ENCODE data around the gene HSDL2.
"Not testable (repeated sequence)": the region's sequence is repeated elsewhere in the genome, so short reads cannot be mapped to it uniquely, and the experiment has no call there.

Gene HSDL2

DNA sequence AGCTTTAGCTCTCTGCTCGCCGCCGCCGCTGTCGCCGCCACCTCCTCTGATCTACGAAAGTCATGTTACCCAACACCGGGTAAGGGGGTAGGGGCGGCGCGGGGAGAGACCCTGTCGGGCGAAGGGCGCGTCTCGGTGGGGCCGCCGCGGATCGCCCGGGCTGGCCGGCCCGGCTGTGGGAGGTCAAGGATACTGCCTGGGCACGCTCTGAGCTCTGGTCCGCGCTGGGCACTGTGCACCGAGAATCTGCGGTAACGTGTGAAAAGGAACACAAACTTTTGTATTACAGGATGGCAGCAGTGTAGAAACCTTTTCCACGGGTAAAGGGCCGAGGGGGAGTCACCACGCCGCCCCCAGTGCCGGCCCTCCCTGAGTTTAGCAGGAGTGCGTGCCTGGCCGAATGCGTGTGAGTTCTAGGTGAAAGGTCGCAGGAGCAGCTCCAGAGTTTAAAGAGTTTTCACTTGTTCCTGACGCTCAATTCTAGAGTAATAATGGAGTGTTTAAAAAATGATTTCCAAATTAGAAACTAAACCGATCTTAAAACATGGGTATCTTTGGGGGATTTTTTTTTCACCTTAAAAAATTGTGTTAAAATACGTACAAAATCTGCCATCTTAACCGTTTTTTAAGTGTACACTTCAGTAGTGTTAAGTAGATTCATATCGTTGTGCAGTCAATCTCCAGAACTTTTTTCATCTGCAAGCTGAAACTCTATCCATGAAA is at the start of gene HSDL2:
Gene HSDL2 (plus strand): TSS at position 7 of the 723 bp plus-strand sequence. CDS start 56 bp downstream, at position 63.
- peak; percentile 36 for DNase-seq

DNA sequence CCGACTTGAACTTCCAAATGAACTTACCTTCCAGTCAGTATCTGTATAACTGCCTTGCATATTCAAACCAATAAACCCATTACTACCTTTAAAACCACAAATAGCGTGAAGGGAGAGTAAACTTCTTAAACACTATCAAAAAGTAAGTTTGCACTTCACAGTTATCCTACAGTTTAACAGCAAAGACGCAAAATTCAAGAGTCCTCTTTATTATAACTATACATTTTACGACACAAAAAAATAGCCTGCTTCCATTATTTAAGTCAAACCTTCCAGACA is 48.3 kb upstream of the HSDL2 start:
- DNase-seq, result peak; percentile 40

DNA sequence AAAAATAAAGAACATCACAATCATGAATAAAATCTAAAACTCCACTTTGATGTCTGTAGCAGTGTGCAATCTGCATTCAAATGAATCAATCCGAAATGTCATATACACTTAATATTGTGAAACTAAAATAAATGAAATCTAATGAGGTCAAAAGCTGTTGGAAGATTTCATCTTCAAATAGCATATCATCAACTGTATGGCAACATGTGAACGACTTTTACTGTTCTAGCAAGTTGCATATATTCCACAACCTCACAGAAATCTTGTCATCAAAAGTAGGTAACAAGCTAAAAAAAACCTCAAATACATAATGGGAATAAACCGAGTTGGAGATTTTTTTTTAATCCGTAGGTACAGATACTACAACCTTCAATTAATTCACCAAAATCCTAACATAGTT is 47.7 kb upstream of the HSDL2 start:
- DNase-seq, result no peak

DNA sequence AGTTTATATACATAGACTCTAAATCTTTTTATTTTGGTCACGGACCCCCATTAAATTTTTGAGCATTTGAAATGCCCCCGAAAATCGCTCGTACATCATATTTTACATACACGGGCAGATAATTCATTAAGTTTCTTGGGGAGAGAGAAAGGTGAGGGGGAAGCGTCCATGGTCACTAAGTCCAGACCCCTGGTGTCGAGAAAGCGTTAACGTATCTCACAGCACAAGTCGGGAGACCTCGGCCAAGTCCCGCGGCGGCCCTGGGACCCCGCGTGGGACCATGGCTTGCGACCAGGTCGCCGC is 47.3 kb upstream of the HSDL2 start:
- DNase-seq, result peak; percentile 85

DNA sequence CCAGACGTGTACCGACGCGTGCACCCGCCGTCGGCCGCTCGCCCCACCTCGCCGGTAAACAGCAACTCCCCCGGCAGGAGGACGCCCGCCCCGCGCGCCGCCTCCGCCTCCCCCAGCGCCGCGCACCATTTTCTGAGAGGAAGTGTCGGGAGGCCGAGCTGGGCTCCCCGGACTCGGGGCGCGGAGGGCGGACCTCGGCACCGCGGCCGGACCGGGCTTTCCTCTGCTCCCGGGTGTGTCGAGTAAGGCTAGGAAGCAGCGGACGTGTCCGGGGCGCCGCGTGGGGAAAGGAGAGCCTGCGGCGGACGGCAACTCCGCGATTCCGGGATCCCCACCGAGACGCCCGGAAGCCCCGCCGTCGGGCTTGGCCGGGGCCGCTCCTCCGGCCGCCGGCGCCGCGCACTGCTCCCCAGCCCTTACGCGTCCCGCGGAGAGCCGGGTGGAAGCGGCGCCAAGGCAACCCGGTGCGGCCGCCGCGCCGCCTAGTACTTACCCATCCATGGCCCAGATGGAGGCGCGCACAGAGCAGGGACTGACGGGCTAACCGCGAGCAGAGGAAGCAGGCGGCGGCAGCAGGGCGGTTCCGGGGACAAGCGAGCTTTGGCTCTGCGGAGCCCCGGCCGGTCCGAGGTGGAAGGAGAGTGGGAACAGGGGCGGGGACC is 46.8 kb upstream of the HSDL2 start, which contains the start of gene PTBP3:
Gene PTBP3 (minus strand): TSS at position 643 of the 662 bp plus-strand sequence. CDS start 35,754 bp downstream, outside the sequence.
- DNase-seq, result peak; percentile 85

DNA sequence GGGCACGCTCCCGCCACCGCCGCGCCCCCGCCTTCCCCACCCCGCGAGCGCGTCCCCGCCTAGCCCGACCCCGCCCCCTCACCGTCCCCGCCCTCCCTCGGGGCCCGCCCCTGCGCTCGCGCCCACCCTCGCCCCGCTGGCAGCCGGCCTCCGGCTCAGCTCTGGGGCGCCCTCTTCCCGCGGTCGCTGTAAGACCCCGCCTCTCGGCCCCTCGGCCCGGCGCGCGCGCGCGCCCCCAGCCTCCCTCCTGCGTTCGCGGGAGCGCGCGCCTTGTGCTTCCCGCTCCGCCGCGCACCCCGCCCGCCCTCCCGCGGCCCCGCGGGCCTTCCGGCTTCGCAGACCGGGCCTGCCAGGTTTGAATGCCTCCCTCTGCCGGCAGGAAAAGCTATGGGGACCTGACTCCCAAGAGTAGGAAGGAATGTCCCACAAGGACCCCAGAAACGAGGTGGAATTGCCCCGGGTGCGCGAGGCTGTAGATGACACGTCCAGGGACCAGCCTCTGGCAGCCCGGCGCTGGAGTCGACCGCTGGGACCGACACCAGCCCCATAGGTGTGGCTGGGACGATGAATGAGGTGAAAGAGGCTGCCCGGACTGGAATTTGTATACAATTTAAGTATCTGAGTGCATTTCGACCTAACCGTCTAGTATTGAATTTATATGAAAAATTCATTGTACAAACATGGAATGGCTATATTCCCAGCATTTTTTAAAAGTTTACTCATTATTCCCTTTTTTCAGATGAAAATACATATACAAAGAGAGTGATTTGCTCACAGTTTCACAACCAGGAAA is 46.1 kb upstream of the HSDL2 start:
- peak; percentile 93 for DNase-seq

DNA sequence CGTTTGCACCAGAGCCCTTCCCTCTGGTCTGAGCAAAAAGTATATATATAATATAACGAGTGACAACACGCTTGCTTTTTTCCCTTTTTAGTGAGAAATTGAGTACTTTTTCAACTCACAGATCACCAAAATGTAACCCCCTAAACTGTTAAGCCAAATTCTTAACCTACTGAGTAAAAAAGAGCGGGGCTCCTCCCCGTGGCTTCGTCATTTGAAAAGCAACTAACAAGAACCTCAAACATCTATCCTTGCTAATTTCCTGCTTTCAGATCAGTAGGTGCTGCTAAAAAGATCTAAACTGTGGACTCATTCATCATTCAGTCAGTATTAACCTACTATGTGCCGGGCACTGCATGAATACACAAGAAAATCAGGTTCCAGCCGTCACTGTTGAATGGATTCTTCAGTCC is 45.5 kb upstream of the HSDL2 start:
- DNase-seq, result peak; percentile 54

DNA sequence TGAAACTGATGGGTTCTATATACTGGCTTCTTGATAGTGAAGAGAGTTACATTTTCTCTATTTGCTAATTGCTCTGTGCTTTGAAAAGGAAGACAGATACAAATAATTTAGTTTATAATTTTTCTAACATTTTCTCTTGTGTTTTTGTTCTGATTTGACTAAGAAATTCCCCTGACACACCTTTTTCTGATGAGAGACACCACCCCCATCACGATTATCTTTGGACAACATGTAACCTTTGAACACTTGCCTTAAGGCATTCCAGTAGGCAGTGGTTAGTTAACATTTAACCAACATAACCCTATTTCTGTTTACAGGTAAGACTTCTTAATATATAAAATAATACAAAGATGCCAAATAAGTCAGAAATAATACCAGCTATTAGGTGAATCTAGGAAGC is 42.4 kb upstream of the HSDL2 start:
- no peak for DNase-seq

DNA sequence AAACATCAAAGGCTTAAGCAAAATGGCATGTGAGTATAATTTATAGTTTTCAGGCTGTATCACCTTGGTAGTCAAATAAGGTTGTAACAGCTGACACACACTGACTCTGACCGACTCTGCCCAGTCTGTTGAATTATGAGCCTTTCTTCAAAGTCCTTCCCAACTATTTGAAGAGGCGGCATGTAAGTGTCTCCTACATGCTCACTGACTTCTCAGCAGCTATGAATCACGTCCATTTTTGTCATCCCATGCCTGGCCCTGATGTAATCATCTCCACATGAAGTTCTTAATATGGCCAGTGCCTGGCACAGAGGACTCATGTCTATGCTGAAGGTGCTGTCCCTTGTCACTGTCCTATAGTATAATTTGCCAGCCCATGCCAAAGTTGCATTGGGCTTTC is 41.3 kb upstream of the HSDL2 start:
- no peak for DNase-seq

DNA sequence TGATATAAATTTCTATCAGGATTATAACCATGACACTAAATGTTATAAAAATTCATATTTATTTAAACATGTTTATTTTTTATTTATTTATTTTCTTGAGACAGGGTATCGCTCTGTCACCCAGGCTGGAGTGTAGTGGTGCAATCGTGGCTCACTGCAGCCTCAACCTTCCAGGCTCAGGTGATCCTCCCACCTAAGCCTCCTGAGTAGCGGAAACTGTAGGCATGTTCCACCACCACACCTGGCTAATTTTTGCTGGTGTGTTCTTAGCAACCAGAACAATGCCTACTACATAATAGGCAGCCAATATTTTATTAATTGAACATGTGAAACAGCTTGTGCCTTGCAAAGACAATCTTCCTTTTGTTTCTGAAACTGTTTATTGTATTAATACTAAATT is 40.0 kb upstream of the HSDL2 start:
- DNase-seq, result no peak

DNA sequence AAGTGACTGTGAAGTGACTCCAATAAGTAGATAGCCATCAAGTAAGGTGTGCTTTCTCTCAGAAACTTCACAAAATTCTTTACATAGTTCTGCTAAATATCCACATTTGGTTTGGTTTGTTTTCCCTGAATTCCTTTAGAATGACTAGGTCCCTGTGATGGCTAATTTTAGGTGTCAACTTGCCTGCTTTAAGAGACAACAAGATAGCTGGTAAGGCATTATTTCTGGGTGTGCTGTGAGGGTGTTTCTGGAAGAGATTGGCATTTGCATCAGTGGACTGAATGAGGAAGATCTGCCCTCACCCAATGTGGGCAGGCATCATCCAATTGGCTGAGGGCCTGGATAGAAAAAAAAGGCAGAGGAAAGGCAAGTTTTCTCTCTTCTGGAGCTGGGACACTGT is 38.2 kb upstream of the HSDL2 start:
- no peak for DNase-seq

DNA sequence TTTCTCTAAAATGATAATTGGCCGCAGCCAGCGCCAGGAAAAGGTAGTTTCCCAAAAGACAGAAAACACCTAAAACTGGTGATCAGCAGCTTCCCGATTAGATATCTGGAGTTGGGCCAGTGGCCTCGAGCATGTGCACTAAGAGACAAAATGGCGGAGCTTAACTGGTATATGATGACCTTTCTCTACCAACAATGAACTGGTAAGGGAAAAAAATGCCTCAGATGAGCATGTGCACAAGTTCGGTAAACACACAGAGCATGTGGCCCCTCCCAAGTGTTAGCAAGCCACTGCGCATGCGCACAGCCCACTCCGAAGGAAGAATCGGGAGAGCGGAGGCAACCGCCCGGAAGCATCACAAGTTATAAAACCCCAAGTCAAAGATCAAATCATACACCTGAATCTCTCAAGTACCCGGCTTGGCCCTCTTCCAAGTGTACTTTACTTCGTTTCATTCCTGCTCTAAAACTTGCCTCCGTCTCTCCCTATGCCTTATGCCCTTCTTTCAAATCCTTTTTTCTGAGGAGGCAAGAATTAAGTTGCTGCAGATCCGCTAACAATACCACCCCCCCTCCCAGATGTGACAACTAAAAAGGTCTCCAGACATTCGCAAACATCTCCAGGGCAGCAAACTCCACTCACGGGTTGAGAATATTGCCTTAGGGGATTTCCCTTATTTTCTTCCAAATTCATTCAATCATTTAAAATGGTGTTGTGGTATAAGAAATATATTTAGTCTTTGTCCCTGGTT is 31.5 kb upstream of the HSDL2 start:
- DNase-seq, result no peak

DNA sequence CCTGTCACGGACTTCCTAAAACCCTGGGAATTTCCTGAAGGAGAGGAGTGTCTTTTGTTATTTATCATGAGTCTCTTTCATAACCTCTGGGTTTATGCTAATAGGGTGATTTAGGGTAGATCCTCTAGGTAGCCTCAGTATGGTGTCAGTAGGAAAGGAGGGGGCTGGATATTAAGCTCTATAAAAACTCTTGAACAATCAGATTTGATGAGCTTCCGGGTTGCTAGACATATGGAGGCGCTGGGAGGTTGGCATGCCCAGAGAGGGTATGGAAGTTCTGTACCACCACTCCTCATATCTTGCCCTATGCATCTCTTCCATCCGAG is 30.9 kb upstream of the HSDL2 start:
- no peak for DNase-seq

DNA sequence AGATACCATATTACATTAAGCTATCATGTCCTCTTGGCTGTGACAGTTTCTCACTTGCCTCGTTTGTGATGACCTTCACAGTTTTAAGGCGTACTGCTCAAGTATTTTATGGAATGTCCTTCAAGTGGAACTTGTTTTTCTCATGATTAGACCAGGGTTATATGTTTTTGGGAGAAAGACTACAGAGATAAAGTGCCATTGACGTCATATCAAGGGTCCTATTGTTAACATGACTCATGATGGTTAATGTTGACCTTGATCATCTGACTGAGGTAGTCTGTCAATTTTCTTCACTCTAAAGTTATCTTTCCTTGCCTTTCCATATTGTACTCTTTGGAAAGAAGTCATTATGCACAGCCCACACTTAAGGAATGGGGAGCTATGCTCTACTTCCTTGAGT is 28.7 kb upstream of the HSDL2 start:
- DNase-seq, result no peak

DNA sequence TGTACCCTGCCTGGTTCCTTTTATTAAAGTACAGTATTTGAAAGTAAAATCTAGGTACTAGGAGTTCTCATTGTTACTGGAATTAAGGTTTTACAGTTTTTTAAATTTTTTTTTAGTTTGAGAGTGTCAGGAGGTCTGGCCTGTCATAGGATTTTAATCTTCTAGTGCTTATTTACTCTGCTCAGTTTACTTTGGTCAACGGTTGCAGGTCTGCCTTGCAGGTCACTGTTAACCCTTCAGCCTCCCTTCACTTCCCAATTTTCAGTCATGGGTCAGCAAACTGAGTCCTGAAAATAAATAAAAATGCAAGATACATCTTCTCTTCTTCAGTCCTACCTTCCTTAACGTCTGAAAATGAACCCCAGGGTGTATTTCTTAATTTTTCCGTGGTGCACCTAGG is 27.7 kb upstream of the HSDL2 start:
- DNase-seq, result no peak

DNA sequence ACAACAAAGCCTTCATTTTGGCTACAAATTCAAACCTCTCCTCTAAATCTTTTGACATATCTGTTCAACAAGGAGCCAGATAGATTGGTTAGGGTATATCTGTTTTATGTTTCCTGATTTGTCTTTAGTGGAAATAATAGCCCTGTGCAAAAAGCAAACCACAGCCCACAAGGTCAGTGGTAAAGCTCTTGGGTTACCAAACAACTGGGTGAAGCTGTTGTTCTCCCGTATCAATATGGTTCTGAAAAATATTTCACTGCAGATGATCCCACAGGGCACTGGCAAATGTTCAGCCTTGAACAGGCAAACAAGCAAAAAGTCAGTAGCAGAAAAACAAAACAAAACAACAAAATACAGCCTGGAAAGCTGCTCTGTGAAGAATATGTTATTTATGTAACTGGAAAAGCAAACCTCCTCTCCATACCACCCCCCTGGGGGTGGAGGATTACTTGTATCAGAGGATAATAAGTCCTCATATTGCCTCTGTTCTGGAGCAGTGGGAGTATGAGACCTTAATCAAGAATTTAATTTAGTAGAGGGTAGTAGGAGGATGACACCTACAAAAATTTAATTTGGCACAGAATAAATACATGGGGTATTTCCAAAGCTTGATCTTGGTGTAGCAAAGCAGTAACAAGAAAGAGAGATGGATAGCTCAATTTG is 25.7 kb upstream of the HSDL2 start:
- no peak for DNase-seq

DNA sequence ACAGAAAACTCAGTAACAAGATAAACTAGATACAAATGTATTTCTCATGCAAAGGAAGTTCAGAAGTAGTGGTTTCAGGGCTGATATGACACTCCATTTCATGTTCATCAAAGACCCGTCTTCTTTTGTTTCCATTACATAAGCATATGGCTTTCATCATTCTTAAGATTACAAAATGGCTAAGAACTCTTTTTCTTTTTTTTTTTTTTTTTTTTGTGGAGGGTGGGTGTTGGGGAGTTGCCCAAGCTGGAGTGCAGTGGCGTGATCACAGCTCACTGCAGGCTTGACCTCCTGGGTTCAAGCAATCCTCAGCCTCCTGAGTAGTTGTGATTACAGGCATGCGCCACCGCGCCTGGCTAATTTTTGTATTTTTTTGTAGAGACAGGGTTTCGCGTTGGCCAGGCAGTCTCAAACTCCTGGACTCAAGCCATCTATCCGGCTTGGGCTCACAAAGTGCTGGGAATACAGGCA is 24.4 kb upstream of the HSDL2 start:
- no peak for DNase-seq

DNA sequence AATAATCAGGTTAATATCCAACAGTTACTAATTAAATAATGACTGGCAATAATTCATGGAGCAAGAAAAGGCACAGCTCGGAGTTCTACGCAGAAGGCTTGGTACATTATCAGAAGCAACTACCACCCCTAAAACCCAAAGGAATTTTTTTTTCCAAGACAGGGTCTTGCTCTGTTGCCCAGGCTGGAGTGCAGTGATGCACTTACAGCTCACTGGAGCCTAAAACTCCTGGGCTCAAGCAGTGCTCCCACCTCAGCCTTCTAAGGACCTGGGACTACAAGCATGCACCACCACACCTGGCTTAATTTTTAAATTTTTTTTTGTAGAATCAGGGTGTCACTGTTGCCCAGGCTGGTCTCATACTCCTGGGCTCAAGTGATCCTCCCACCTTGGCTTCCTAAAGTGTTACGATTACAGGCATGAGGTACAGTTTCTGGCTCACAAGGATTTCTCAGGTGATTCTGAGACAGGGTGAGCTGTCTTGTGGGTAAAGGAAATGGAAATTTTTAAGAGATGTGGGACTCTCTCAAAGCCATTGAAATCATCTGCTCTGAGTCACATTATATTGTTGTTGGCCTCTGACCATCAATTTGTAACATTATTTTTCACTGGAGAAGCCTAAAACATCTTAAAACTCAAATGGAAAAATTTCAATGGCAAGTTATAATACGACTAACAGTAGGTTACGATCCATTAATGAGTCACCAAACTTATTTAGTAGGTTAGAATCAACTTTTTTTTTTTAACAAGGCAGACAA is 19.7 kb upstream of the HSDL2 start:
- no peak for DNase-seq

DNA sequence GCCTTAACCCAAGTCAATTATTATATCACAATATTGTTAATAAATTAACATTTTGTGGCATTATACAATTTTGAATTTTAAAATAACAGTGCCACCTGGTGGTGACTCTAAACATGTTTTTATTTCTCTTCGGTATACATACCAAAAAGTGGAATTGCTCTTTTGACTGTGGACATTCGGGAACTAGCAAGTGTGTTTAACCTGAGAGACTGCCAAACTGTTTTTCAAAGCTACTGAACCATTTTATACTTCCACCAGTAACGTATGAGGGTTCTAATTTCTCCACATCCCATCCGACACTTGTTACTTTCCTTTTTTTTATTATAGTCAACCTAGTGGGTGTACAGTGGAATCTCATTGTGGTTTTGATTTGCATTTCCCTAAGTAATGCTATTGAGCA is 18.3 kb upstream of the HSDL2 start:
- DNase-seq, result no peak

DNA sequence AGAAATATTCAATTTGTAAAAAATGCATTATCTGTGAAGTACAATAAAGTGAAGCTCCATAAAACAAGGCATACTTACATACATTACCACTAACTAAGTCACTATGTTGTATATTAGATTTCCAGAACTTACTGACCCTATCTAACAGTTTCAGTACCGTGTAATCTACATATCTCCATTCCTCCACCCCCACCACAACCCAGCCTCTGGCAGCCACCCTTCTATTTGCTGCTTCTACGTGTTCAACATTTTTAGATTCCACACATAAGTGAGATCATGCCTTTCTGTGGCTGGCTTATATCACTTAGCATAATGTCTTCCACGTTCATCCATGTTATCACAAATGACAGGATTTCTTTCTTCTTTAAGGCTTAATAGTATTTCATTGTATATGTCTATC is 15.1 kb upstream of the HSDL2 start:
- DNase-seq, result no peak

DNA sequence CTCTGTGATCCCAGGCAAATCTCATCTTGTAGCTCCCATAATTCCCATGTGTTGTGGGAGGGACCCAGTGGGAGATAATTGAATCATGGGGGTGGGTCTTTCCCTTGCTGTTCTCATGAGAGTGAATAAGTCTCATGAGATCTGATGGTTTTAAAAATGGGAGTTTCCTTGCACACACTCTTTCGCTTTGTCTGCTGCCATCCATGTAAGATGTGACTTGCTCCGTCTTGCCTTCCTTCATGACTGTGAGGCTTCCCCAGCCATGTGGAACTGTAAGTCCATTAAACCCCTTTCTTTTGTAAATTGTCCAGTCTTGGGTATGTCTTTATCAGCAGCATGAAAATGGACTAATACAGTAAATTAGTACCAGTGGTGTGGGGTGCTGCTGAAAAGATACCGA is 14.7 kb upstream of the HSDL2 start:
- DNase-seq, result not testable (repeated sequence)

DNA sequence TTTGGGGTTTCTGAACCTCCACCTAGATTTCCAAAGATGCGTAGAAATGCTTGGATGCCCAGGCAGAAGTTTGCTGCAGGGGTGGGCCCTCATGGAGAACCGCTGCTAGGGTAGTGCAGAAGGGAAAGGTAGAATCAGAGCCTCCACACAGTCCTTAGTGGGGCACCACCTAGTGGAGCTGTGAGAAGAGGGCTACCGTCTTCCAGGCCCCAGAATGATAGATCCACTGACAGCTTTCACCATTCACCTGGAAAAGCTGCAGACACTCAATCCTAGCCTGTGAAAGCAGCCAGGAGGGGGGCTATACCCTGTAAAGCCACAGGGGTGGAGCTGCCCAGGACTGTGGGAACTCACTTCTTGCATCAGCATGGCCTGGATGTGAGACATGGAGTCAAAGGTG is 13.3 kb upstream of the HSDL2 start:
- no peak for DNase-seq
